ENCODE data around the gene RNF157.

GRCh38 chr17:76145231-76146052 is 94.9 kb downstream of the RNF157 start:
- TF ChIP-seq POLR2A (IDR thresholded peaks at IDR 0.05; ENCODE audit: low read length) (no peak), CHD2 (IDR thresholded peaks at IDR 0.05; ENCODE audit: low read length, partially characterized antibody) (no peak), SREBF2 (IDR thresholded peaks at IDR 0.05) (no peak), USF2 (IDR thresholded peaks at IDR 0.05) (no peak), EP300 (IDR thresholded peaks at IDR 0.05) (no peak)
